HEK293 (cell line): ENCODE measurements around the gene PPFIA4.

ENCODE experiments used
- CTCF ChIA-PET: fragments of 350-600 bp; formaldehyde crosslinking; extraction: SDS; loops from one replicate; lab custom pipeline; 2021; ENCODE audit warnings: antibody characterized with exemption; lab: Yijun Ruan, JAX
- POLR2A ChIA-PET: fragments of 300-600 bp; formaldehyde crosslinking; extraction: SDS; loops from one replicate; lab custom pipeline; 2020; ENCODE audit warnings: antibody characterized with exemption, inconsistent platforms; lab: Yijun Ruan, JAX
- H3K27ac ChIP-seq: fragments of 200-500 bp; sonication (Bioruptor generic); 2 replicates; pipeline ENCODE4 v1.5.1; 2014; ENCODE audit warnings: low read depth, low read length, control low read depth, inconsistent platforms; ENCODE audit errors: extremely low read depth
- H3K36me3 ChIP-seq, 2 experiments: fragments of 200-500 bp in 1 of 2; sonication (Bioruptor generic) in 1 of 2; 1 replicate in 1 of 2; 2 replicates in 1 of 2; pipeline ENCODE4 v1.5.1; 2014 to 2017; ENCODE audit warnings: inconsistent platforms in 2 of 2, low read length in 2 of 2; ENCODE audit not compliant: control insufficient read depth in 2 of 2, insufficient read depth in 1 of 2
- H3K4me1 ChIP-seq: fragments of 200-500 bp; sonication (Bioruptor generic); 2 replicates; pipeline ENCODE4 v1.5.1; 2014; ENCODE audit warnings: mild to moderate bottlenecking, low read length, inconsistent platforms; ENCODE audit not compliant: control insufficient read depth, insufficient read depth
- H3K4me3 ChIP-seq: 2 replicates; pipeline ENCODE4 v1.5.1; 2011; ENCODE audit warnings: low read depth, mild to moderate bottlenecking, control low read depth, low read length, moderate library complexity
- H3K9me3 ChIP-seq: fragments of 200-500 bp; sonication (Bioruptor generic); 2 replicates; pipeline ENCODE4 v1.5.1; 2014; ENCODE audit warnings: low read depth, low read length, inconsistent platforms; ENCODE audit not compliant: control insufficient read depth, insufficient read depth
- EGR2 ChIP-seq: fragments of 450-650 bp; formaldehyde crosslinking; IDR thresholded peaks from 2 replicates; pipeline ENCODE4 v1.5.1; 2016; ENCODE audit warnings: low read depth, missing biosample characterization, missing genetic modification characterization
- GFI1B ChIP-seq: fragments of 450-650 bp; formaldehyde crosslinking; IDR thresholded peaks from 2 replicates; pipeline ENCODE4 v1.5.1; 2016; ENCODE audit warnings: missing biosample characterization, missing genetic modification characterization
- KLF1 ChIP-seq: fragments of 450-650 bp; formaldehyde crosslinking; IDR thresholded peaks from 2 replicates; pipeline ENCODE4 v1.5.1; 2016; ENCODE audit warnings: missing biosample characterization, missing genetic modification characterization
- OSR2 ChIP-seq: fragments of 450-650 bp; formaldehyde crosslinking; IDR thresholded peaks from 2 replicates; pipeline ENCODE4 v1.5.1; 2016; ENCODE audit warnings: missing biosample characterization, missing genetic modification characterization
- SP7 ChIP-seq: fragments of 450-650 bp; formaldehyde crosslinking; IDR thresholded peaks from 2 replicates; pipeline ENCODE4 v1.5.1; 2016; ENCODE audit warnings: missing biosample characterization, missing genetic modification characterization
- WT1 ChIP-seq: fragments of 450-650 bp; formaldehyde crosslinking; IDR thresholded peaks from 2 replicates; pipeline ENCODE4 v1.5.1; 2016; ENCODE audit warnings: missing biosample characterization, missing genetic modification characterization
- ZBTB17 ChIP-seq: fragments of 450-650 bp; formaldehyde crosslinking; IDR thresholded peaks from 2 replicates; pipeline ENCODE4 v1.5.1; 2016; ENCODE audit warnings: missing biosample characterization, missing genetic modification characterization
- ZBTB48 ChIP-seq: fragments of 450-650 bp; formaldehyde crosslinking; IDR thresholded peaks from 2 replicates; pipeline ENCODE4 v1.5.1; 2016; ENCODE audit warnings: missing biosample characterization, missing genetic modification characterization
- ZFHX2 ChIP-seq: fragments of 450-650 bp; formaldehyde crosslinking; conservative IDR thresholded peaks from 2 replicates; pipeline ENCODE4 v1.5.1; 2016; ENCODE audit warnings: missing biosample characterization, missing genetic modification characterization
- ZIC2 ChIP-seq: fragments of 450-650 bp; formaldehyde crosslinking; IDR thresholded peaks from 2 replicates; pipeline ENCODE4 v1.5.1; 2016; ENCODE audit warnings: missing biosample characterization, missing genetic modification characterization
- ZNF223 ChIP-seq: fragments of 450-650 bp; formaldehyde crosslinking; IDR thresholded peaks from 2 replicates; pipeline ENCODE4 v1.5.1; 2016; ENCODE audit warnings: missing biosample characterization, missing genetic modification characterization
- ZNF510 ChIP-seq: fragments of 450-650 bp; formaldehyde crosslinking; IDR thresholded peaks from 2 replicates; pipeline ENCODE4 v1.5.1; 2018; ENCODE audit warnings: mild to moderate bottlenecking, missing genetic modification characterization, missing biosample characterization; ENCODE audit not compliant: insufficient replicate concordance
- ZNF549 ChIP-seq: fragments of 450-650 bp; IDR thresholded peaks from 2 replicates; pipeline ENCODE4 v1.5.1; 2018; ENCODE audit warnings: missing biosample characterization, missing genetic modification characterization, mild to moderate bottlenecking, inconsistent platforms, moderate library complexity
- ZNF558 ChIP-seq: fragments of 450-650 bp; formaldehyde crosslinking; IDR thresholded peaks from 2 replicates; pipeline ENCODE4 v1.5.1; 2016; ENCODE audit warnings: missing biosample characterization, missing genetic modification characterization
- ZNF600 ChIP-seq: fragments of 450-650 bp; formaldehyde crosslinking; IDR thresholded peaks from 2 replicates; pipeline ENCODE4 v1.5.1; 2016; ENCODE audit warnings: missing biosample characterization, missing genetic modification characterization
- ZNF639 ChIP-seq: fragments of 450-650 bp; formaldehyde crosslinking; IDR thresholded peaks from 2 replicates; pipeline ENCODE4 v1.5.1; 2016; ENCODE audit warnings: missing biosample characterization, missing genetic modification characterization
- ZNF707 ChIP-seq: fragments of 450-650 bp; formaldehyde crosslinking; IDR thresholded peaks from 2 replicates; pipeline ENCODE4 v1.5.1; 2016; ENCODE audit warnings: missing biosample characterization, missing genetic modification characterization
- ZNF791 ChIP-seq: fragments of 450-650 bp; formaldehyde crosslinking; IDR thresholded peaks from 2 replicates; pipeline ENCODE4 v1.5.1; 2016; ENCODE audit warnings: missing biosample characterization, missing genetic modification characterization
- TF ChIP-seq, protein P1 (sequence below): fragments of 450-650 bp; formaldehyde crosslinking; IDR thresholded peaks from 2 replicates; pipeline ENCODE4 v1.5.1; 2017; ENCODE audit warnings: missing biosample characterization, missing genetic modification characterization
- TF ChIP-seq, protein P2 (sequence below): fragments of 450-650 bp; formaldehyde crosslinking; IDR thresholded peaks from 2 replicates; pipeline ENCODE4 v1.5.1; 2016; ENCODE audit warnings: missing biosample characterization, missing genetic modification characterization

PPFIA4 gene

DNA sequence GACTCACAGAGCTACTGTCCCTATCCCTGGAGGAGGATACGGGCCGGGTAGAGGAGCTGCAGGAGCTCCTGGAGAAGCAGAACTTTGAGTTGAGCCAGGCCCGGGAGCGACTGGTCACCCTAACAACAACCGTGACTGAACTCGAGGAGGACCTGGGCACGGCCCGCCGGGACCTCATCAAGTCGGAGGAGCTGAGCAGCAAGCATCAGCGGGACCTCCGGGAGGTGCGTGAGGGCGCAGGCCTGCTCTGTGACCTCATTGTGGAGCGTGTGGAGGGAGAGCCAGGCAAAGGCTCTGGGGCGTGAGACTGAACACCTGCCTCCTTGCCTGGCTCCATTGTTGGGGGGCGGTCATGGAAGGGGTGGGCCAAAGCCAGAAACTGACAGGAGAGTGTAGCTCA is 19.0 kb downstream of the PPFIA4 start (continued):
- no peak for TF ChIP-seq ZNF639
- TF ChIP-seq, protein P1, sequence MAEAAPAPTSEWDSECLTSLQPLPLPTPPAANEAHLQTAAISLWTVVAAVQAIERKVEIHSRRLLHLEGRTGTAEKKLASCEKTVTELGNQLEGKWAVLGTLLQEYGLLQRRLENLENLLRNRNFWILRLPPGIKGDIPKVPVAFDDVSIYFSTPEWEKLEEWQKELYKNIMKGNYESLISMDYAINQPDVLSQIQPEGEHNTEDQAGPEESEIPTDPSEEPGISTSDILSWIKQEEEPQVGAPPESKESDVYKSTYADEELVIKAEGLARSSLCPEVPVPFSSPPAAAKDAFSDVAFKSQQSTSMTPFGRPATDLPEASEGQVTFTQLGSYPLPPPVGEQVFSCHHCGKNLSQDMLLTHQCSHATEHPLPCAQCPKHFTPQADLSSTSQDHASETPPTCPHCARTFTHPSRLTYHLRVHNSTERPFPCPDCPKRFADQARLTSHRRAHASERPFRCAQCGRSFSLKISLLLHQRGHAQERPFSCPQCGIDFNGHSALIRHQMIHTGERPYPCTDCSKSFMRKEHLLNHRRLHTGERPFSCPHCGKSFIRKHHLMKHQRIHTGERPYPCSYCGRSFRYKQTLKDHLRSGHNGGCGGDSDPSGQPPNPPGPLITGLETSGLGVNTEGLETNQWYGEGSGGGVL: no peak

DNA sequence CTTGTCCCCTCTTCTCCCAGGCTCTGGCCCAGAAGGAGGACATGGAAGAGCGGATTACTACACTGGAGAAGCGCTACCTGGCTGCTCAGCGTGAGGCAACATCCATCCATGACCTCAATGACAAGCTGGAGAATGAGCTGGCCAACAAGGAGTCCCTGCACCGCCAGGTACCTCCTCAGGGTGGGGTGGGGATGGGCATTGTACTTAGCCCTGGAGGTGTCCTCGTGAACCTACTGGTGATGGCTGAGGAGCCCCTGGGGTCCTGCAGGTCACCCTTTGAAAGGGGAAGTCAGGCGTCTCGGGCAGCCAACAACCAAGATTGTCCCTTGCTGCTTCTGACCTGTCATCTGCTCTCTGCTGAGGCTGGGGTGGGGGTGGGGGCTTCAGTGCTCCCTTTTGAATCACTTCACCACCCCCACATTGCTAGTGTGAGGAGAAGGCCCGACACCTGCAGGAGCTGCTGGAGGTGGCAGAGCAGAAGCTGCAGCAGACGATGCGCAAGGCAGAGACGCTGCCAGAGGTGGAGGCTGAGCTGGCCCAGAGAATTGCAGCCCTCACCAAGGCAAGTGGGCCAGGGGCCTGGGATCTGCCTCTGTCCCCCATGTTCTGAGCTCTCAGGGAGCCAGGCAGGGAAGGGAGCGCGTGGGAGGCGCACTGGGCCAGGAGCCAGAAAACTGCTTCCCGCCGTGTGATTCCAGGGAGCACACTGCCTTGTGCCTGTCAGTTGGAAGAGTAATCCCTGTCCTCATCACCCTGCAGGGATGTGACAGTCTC is 19.7 kb downstream of the PPFIA4 start:
- no peak overlapping the region for H3K27ac ChIP-seq
- H3K36me3 ChIP-seq: no peaks in the 10 kb centered on the region
- no peak overlapping the region for H3K4me3 ChIP-seq
- ChIA-PET CTCF (interaction anchor here (0.6 to 23.3 kb wide), 5 partner anchors 11 to 442 kb away, joined by 3 to 526 read pairs (median 5); no protein-coding TSS in a partner anchor), POLR2A (no interaction called here)
- TF ChIP-seq ZIC2 (peak; percentile 59), ZNF549 (tag by site-specific recombination) (no peak), EGR2 (tag by site-specific recombination) (peak; percentile 63; the same call in 1 of the 2 replicates), ZFHX2 (peak; percentile 84), ZNF600 (peak; percentile 41; the same call in 1 of the 2 replicates), WT1 (tag by site-specific recombination) (0 out of 2 replicates have a peak, but pooled peaks have one; percentile 31), ZNF510 (tag by site-specific recombination) (no peak), ZBTB17 (tag by site-specific recombination) (peak; percentile 52; the same call in 1 of the 2 replicates), ZBTB48 (tag by site-specific recombination) (peak; percentile 93), ZNF223 (tag by site-specific recombination) (no peak)
- H3K9me3 ChIP-seq: no peaks in the 10 kb centered on the region
- H3K4me1 ChIP-seq: 0 out of 2 replicates have a peak, but pooled peaks cover 2% of the 10 kb centered on the region

GRCh38 chr1:203046984-203047630 is 20.8 kb downstream of the PPFIA4 start:
- POLR2A ChIA-PET: no interaction called here

GRCh38 chr1:203048086-203048485 is 21.8 kb downstream of the PPFIA4 start:
- Histone ChIP-seq H3K36me3 (no peaks in the 10 kb centered on the region), H3K4me1 (0 out of 2 replicates have a peak, but pooled peaks cover 5% of the 10 kb centered on the region), H3K27ac (no peak overlapping the region), H3K4me3 (no peak overlapping the region), H3K9me3 (no peaks in the 10 kb centered on the region)
- POLR2A ChIA-PET: no interaction called here
- no peak for TF ChIP-seq ZNF558 (tag by site-specific recombination)
- TF ChIP-seq ZNF707 (tag by site-specific recombination): no peak
- TF ChIP-seq KLF1 (tag by site-specific recombination): no peak
- no peak for TF ChIP-seq ZNF791 (tag by site-specific recombination)
- no peak for TF ChIP-seq ZNF223 (tag by site-specific recombination)
- TF ChIP-seq, protein P2, sequence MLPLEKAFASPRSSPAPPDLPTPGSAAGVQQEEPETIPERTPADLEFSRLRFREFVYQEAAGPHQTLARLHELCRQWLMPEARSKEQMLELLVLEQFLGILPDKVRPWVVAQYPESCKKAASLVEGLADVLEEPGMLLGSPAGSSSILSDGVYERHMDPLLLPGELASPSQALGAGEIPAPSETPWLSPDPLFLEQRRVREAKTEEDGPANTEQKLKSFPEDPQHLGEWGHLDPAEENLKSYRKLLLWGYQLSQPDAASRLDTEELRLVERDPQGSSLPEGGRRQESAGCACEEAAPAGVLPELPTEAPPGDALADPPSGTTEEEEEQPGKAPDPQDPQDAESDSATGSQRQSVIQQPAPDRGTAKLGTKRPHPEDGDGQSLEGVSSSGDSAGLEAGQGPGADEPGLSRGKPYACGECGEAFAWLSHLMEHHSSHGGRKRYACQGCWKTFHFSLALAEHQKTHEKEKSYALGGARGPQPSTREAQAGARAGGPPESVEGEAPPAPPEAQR (tag by site-specific recombination): no peak
- no peak for TF ChIP-seq OSR2
- CTCF ChIA-PET: interaction anchor here (0.6 to 12.9 kb wide), 2 partner anchors 7 to 150 kb away, joined by 4 to 169 read pairs; no protein-coding TSS in a partner anchor

More at GRCh38 chr1:203046984-203047630, 20.8 kb downstream of the PPFIA4 start:
- no peak overlapping the region for H3K27ac ChIP-seq
- TF ChIP-seq SP7 (tag by site-specific recombination) (0 out of 2 replicates have a peak, but pooled peaks have one; percentile 11), ZNF600 (peak; percentile 76; the same call in 1 of the 2 replicates), GFI1B (no peak), ZFHX2 (peak; percentile 30)
- 0 out of 2 replicates have a peak, but pooled peaks cover 5% of the 10 kb centered on the region for H3K4me1 ChIP-seq
- H3K4me3 ChIP-seq: no peak overlapping the region
- H3K9me3 ChIP-seq: no peaks in the 10 kb centered on the region
- CTCF ChIA-PET: interaction anchor here (0.6 to 23.3 kb wide), 9 partner anchors 6 to 303 kb away, joined by 3 to 526 read pairs (median 4); no protein-coding TSS in a partner anchor
- no peaks in the 10 kb centered on the region for H3K36me3 ChIP-seq
